SK-N-SH (cell line): ENCODE data around the gene SAP30. TPM values are rescaled to one million over a fixed set of nuclear protein-coding genes. Genes with fewer than 3 reads are reported as not detected.

Source experiments
- CTCF ChIA-PET: fragments of 300-600, 350-600 bp; formaldehyde crosslinking; extraction: SDS; loops from one replicate; lab custom pipeline; 2021; lab: Yijun Ruan, JAX
- POLR2A ChIA-PET: fragments of 350-600 bp; sonication (Branson Sonifier 250); formaldehyde crosslinking; extraction: SDS; loops from one replicate; lab custom pipeline; 2020; ENCODE audit warnings: antibody characterized with exemption, inconsistent platforms; lab: Yijun Ruan, JAX
- DNase-seq: peaks from one replicate; pipeline ENCODE4 v3.0.0; 2012
- H2AFZ ChIP-seq: fragments of 200-600 bp; sonication (generic); 2 replicates; pipeline ENCODE4 v1.8.1; 2016; ENCODE audit warnings: antibody characterized with exemption, mild to moderate bottlenecking, low read depth
- H3F3A ChIP-seq: fragments of 200-600 bp; sonication (generic); replicated peaks from 2 replicates; pipeline ENCODE3; 2016; ENCODE audit warnings: antibody characterized with exemption, mild to moderate bottlenecking; ENCODE audit not compliant: insufficient read depth
- H3K27ac ChIP-seq, 2 experiments: fragments of 200-500 bp in 1 of 2; fragments of 200-600 bp in 1 of 2; sonication (Bioruptor generic) in 1 of 2; sonication (generic), shearing (Covaris generic) in 1 of 2; 2 replicates each; pipeline versions ENCODE4 v1.5.1 to v1.6.1; 2014 to 2016; ENCODE audit warnings: low read depth in 2 of 2, inconsistent platforms in 1 of 2, low read length in 1 of 2, mild to moderate bottlenecking in 1 of 2, mixed read lengths in 1 of 2
- H3K27me3 ChIP-seq: fragments of 200-600 bp; sonication (generic), shearing (Covaris generic); 2 replicates; pipeline ENCODE4 v1.6.1; 2016; ENCODE audit warnings: mixed run types; ENCODE audit not compliant: insufficient read depth
- H3K36me3 ChIP-seq, 2 experiments: fragments of 200-500 bp in 1 of 2; fragments of 200-600 bp in 1 of 2; sonication (Bioruptor generic) in 1 of 2; sonication (generic) in 1 of 2; replicated peaks in 1 of 2; 2 replicates each; pipeline versions ENCODE3 to v1.5.1; 2014 to 2016; ENCODE audit warnings: low read length in 1 of 2, mild to moderate bottlenecking in 1 of 2; ENCODE audit not compliant: insufficient read depth in 2 of 2, control insufficient read depth in 1 of 2
- H3K4me1 ChIP-seq, 2 experiments: fragments of 200-500 bp in 1 of 2; fragments of 200-600 bp in 1 of 2; sonication (Bioruptor generic) in 1 of 2; sonication (generic), shearing (Covaris generic) in 1 of 2; 2 replicates each; pipeline versions ENCODE4 v1.5.1 to v1.6.1; 2014 to 2016; ENCODE audit warnings: low read depth in 1 of 2, low read length in 1 of 2, mixed run types in 1 of 2; ENCODE audit not compliant: insufficient read depth in 2 of 2, control insufficient read depth in 1 of 2
- H3K4me2 ChIP-seq: fragments of 200-600 bp; sonication (generic), shearing (Covaris generic); 2 replicates; pipeline ENCODE4 v1.6.1; 2017; ENCODE audit warnings: mixed run types
- H3K4me3 ChIP-seq, 2 experiments: fragments of 200-500 bp in 1 of 2; fragments of 200-600 bp in 1 of 2; sonication (Bioruptor generic) in 1 of 2; sonication (generic), shearing (Covaris generic) in 1 of 2; 2 replicates each; pipeline versions ENCODE4 v1.5.1 to v1.8.1; 2014 to 2016; ENCODE audit warnings: low read depth in 2 of 2, inconsistent platforms in 1 of 2, low read length in 1 of 2, mild to moderate bottlenecking in 1 of 2, mixed read lengths in 1 of 2, moderate library complexity in 1 of 2
- H3K79me2 ChIP-seq: fragments of 200-600 bp; sonication (generic); 2 replicates; pipeline ENCODE4 v1.8.1; 2017; ENCODE audit warnings: mild to moderate bottlenecking; ENCODE audit not compliant: insufficient read depth
- H3K9ac ChIP-seq: fragments of 200-600 bp; sonication (generic); 2 replicates; pipeline ENCODE4 v1.6.1; 2017; ENCODE audit warnings: mixed run types
- H3K9me2 ChIP-seq: fragments of 200-600 bp; sonication (generic); 2 replicates; pipeline ENCODE4 v1.6.1; 2017; ENCODE audit warnings: mixed run types
- H3K9me3 ChIP-seq: fragments of 200-600 bp; sonication (generic); 2 replicates; pipeline ENCODE4 v1.6.1; 2017; ENCODE audit warnings: mixed run types, mild to moderate bottlenecking, moderate library complexity
- H4K20me1 ChIP-seq: fragments of 200-600 bp; sonication (generic); 2 replicates; pipeline ENCODE4 v1.6.1; 2017; ENCODE audit warnings: mild to moderate bottlenecking, mixed run types; ENCODE audit not compliant: insufficient read depth
- CHD2 ChIP-seq: fragments of 150-350 bp; IDR thresholded peaks from 2 replicates; pipeline ENCODE4 v1.6.1; 2018; ENCODE audit warnings: low read length; ENCODE audit not compliant: partially characterized antibody
- EP300 ChIP-seq, 2 experiments: IDR thresholded peaks; 2 replicates each; pipeline versions ENCODE4 v1.4.0 to v1.6.1; 2012; ENCODE audit warnings: borderline replicate concordance in 1 of 2, low read depth in 1 of 2, low read length in 1 of 2
- EZH2phosphoT487 ChIP-seq: fragments of 200-600 bp; sonication (generic); IDR thresholded peaks from 2 replicates; pipeline ENCODE4 v1.6.1; 2017; ENCODE audit warnings: low read depth, mixed run types, mild to moderate bottlenecking, antibody characterized with exemption, moderate library complexity, borderline replicate concordance
- FOXM1 ChIP-seq: IDR thresholded peaks from 2 replicates; pipeline ENCODE4 v1.4.0; 2012; ENCODE audit warnings: low read depth, mild to moderate bottlenecking
- GABPA ChIP-seq: IDR thresholded peaks from 2 replicates; pipeline ENCODE4 v1.4.0; 2012; ENCODE audit warnings: low read depth, mild to moderate bottlenecking
- JUND ChIP-seq: IDR thresholded peaks from 2 replicates; pipeline ENCODE4 v1.4.0; 2012
- MEF2A ChIP-seq: IDR thresholded peaks from 2 replicates; pipeline ENCODE4 v1.4.0; 2012; ENCODE audit warnings: low read depth, borderline replicate concordance
- MXI1 ChIP-seq: IDR thresholded peaks from 2 replicates; pipeline ENCODE4 v1.6.1; 2012; ENCODE audit warnings: mild to moderate bottlenecking, low read depth, low read length, improper control_type of control experiment
- NRF1 ChIP-seq: IDR thresholded peaks from 2 replicates; pipeline ENCODE4 v1.6.1; 2012; ENCODE audit warnings: low read depth, mild to moderate bottlenecking, low read length
- RAD21 ChIP-seq: IDR thresholded peaks from 2 replicates; pipeline ENCODE4 v1.6.1; 2012; ENCODE audit warnings: mild to moderate bottlenecking, low read length
- RFX5 ChIP-seq: IDR thresholded peaks from 2 replicates; pipeline ENCODE4 v1.6.1; 2012; ENCODE audit warnings: mild to moderate bottlenecking, improper control_type of control experiment, low read length
- SIN3A ChIP-seq: IDR thresholded peaks from 2 replicates; pipeline ENCODE4 v1.6.1; 2012; ENCODE audit warnings: low read depth, mild to moderate bottlenecking, low read length, moderate library complexity, borderline replicate concordance
- SMC3 ChIP-seq: IDR thresholded peaks from 2 replicates; pipeline ENCODE4 v1.6.1; 2012; ENCODE audit warnings: low read depth, low read length, improper control_type of control experiment
- TCF12 ChIP-seq: IDR thresholded peaks from 2 replicates; pipeline ENCODE4 v1.4.0; 2012
- TEAD4 ChIP-seq: IDR thresholded peaks from 2 replicates; pipeline ENCODE4 v1.4.0; 2012; ENCODE audit warnings: mild to moderate bottlenecking, borderline replicate concordance; ENCODE audit not compliant: insufficient read depth
- WGBS: methylation state at CpG from one replicate; pipeline ENCODE4 v1.1.6; 2017; ENCODE audit warnings: low lambda C conversion rate; 5-methylcytosine and 5-hydroxymethylcytosine counted together
- polyA plus RNA-seq, 3 experiments: library from polyadenylated mRNA; depleted of rRNA; stranded (reverse); fragments of >200 nt; gene quantifications; 2 replicates each; pipeline ENCODE4 v1.2.3, GENCODE V29; 2012
- TF ChIP-seq, protein P1 (sequence below): IDR thresholded peaks from 2 replicates; pipeline ENCODE4 v1.6.1; 2012; ENCODE audit warnings: mild to moderate bottlenecking, low read depth, low read length, moderate library complexity
- TF ChIP-seq, protein P2 (sequence below): fragments of 200-600 bp; sonication (generic); IDR thresholded peaks from 2 replicates; pipeline ENCODE4 v1.6.1; 2017; ENCODE audit warnings: antibody characterized with exemption, mild to moderate bottlenecking, moderate library complexity

Gene SAP30
- polyA plus RNA-seq, 1 of the 3 experiments (the other 2 are of a cell fraction) = 19.0 TPM

DNA sequence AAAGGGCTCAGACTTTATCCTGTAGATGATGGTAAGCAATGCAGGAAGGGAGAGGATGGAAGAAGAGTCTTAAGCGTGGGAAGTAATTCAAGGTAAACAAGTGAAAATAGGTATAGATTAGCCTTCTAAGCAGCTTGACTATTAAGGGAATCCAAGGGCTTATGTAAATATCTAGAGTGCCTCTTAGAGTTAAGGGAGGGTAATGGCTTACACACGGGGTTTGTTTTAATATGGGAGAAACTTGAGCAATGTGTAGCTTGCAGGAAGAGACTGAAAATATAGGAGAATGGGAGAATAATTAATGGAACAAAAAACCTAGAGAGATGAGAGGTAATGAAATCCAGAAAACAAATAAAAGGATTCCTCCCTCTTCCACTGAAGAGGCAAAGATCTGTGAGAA is 12.8 kb upstream of the SAP30 start:
- H3K27ac ChIP-seq = no peak overlapping the region
- ChIA-PET CTCF (interaction anchor here (0.6 to 1.0 kb wide), 4 partner anchors 9 to 63 kb away, joined by 3 to 5 read pairs (median 3); no protein-coding TSS in a partner anchor), POLR2A (no interaction called here)
- H3K9ac ChIP-seq = no peak overlapping the region
- no peak for TF ChIP-seq MEF2A
- TF ChIP-seq EZH2phosphoT487 = no peak
- no peak for TF ChIP-seq RAD21
- TF ChIP-seq FOXM1 = no peak
- no peak for TF ChIP-seq NRF1
- no peak for TF ChIP-seq SMC3
- no peak for TF ChIP-seq RFX5
- TF ChIP-seq, protein P1, sequence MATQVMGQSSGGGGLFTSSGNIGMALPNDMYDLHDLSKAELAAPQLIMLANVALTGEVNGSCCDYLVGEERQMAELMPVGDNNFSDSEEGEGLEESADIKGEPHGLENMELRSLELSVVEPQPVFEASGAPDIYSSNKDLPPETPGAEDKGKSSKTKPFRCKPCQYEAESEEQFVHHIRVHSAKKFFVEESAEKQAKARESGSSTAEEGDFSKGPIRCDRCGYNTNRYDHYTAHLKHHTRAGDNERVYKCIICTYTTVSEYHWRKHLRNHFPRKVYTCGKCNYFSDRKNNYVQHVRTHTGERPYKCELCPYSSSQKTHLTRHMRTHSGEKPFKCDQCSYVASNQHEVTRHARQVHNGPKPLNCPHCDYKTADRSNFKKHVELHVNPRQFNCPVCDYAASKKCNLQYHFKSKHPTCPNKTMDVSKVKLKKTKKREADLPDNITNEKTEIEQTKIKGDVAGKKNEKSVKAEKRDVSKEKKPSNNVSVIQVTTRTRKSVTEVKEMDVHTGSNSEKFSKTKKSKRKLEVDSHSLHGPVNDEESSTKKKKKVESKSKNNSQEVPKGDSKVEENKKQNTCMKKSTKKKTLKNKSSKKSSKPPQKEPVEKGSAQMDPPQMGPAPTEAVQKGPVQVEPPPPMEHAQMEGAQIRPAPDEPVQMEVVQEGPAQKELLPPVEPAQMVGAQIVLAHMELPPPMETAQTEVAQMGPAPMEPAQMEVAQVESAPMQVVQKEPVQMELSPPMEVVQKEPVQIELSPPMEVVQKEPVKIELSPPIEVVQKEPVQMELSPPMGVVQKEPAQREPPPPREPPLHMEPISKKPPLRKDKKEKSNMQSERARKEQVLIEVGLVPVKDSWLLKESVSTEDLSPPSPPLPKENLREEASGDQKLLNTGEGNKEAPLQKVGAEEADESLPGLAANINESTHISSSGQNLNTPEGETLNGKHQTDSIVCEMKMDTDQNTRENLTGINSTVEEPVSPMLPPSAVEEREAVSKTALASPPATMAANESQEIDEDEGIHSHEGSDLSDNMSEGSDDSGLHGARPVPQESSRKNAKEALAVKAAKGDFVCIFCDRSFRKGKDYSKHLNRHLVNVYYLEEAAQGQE = no peak
- TF ChIP-seq CHD2 = no peak
- no peak for TF ChIP-seq EP300 (IDR thresholded peaks at IDR 0.05; ENCODE audit: borderline replicate concordance in 1 of 2, low read depth in 1 of 2, low read length in 1 of 2)
- TF ChIP-seq MXI1 = no peak
- no peak for TF ChIP-seq TCF12
- no peak for TF ChIP-seq JUND
- no peak for TF ChIP-seq GABPA
- TF ChIP-seq TEAD4 = no peak
- no peak for TF ChIP-seq SIN3A
- TF ChIP-seq, protein P2, sequence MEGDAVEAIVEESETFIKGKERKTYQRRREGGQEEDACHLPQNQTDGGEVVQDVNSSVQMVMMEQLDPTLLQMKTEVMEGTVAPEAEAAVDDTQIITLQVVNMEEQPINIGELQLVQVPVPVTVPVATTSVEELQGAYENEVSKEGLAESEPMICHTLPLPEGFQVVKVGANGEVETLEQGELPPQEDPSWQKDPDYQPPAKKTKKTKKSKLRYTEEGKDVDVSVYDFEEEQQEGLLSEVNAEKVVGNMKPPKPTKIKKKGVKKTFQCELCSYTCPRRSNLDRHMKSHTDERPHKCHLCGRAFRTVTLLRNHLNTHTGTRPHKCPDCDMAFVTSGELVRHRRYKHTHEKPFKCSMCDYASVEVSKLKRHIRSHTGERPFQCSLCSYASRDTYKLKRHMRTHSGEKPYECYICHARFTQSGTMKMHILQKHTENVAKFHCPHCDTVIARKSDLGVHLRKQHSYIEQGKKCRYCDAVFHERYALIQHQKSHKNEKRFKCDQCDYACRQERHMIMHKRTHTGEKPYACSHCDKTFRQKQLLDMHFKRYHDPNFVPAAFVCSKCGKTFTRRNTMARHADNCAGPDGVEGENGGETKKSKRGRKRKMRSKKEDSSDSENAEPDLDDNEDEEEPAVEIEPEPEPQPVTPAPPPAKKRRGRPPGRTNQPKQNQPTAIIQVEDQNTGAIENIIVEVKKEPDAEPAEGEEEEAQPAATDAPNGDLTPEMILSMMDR = no peak
- no peak for DNase-seq
- no peaks in the 10 kb centered on the region for H3F3A ChIP-seq
- no peaks in the 10 kb centered on the region for H3K36me3 ChIP-seq
- H2AFZ ChIP-seq = no peak overlapping the region
- H3K9me3 ChIP-seq = no peaks in the 10 kb centered on the region
- WGBS = 84% methylated on average over 2 of the region's 2 CpGs
- 0 out of 4 replicates have a peak, but pooled peaks cover 0 to 3% of the 10 kb centered on the region in 2 experiments for H3K4me1 ChIP-seq
- H3K79me2 ChIP-seq = no peaks in the 10 kb centered on the region
- no peak overlapping the region for H3K4me3 ChIP-seq
- H3K27me3 ChIP-seq = no peaks in the 10 kb centered on the region
- no peak overlapping the region for H3K4me2 ChIP-seq
- H3K9me2 ChIP-seq = no peaks in the 10 kb centered on the region
- no peaks in the 10 kb centered on the region for H4K20me1 ChIP-seq
